Parathyroid adenoma (tissue), 2 donors: ENCODE data around the gene IGSF10.

Source experiments
- H2AFZ ChIP-seq: fragments of 300-600 bp; sonication (generic); one replicate; pipeline ENCODE4 v1.7.0; 2017; ENCODE audit warnings: antibody characterized with exemption, mild to moderate bottlenecking
- H3K27ac ChIP-seq: fragments of 300-600 bp; sonication (generic); one replicate; pipeline ENCODE4 v1.7.0; 2017
- H3K27me3 ChIP-seq: fragments of 300-600 bp; sonication (generic); one replicate; pipeline ENCODE4 v1.7.0; 2017; ENCODE audit warnings: low read length; ENCODE audit not compliant: control insufficient read depth, insufficient read depth
- H3K36me3 ChIP-seq: fragments of 300-600 bp; sonication (generic); one replicate; pipeline ENCODE4 v1.7.0; 2017; ENCODE audit warnings: low read length; ENCODE audit not compliant: control insufficient read depth, insufficient read depth
- H3K4me1 ChIP-seq: fragments of 300-600 bp; sonication (generic); one replicate; pipeline ENCODE4 v1.7.0; 2017; ENCODE audit warnings: control low read depth
- H3K4me2 ChIP-seq: fragments of 300-600 bp; sonication (generic); one replicate; pipeline ENCODE4 v1.7.0; 2017; ENCODE audit warnings: low read length
- H3K4me3 ChIP-seq: fragments of 300-600 bp; sonication (generic); one replicate; pipeline ENCODE4 v1.7.0; 2017; ENCODE audit warnings: low read depth, low read length
- H3K79me2 ChIP-seq: fragments of 300-600 bp; sonication (generic); one replicate; pipeline ENCODE4 v1.7.0; 2017; ENCODE audit warnings: control low read depth
- H3K9ac ChIP-seq: fragments of 300-600 bp; sonication (generic); one replicate; pipeline ENCODE4 v1.7.0; 2017; ENCODE audit warnings: mild to moderate bottlenecking
- H3K9me3 ChIP-seq: fragments of 300-600 bp; sonication (generic); one replicate; pipeline ENCODE4 v1.7.0; 2017; ENCODE audit warnings: low read length; ENCODE audit not compliant: control insufficient read depth
- TF ChIP-seq, protein P1 (sequence below): fragments of 300-600 bp; sonication (generic); IDR thresholded peaks from one replicate; pipeline ENCODE4 v1.7.0; 2017; ENCODE audit warnings: antibody characterized with exemption, mild to moderate bottlenecking
- donor health status: primary hyperparathyroidism.

IGSF10 gene

GRCh38 chr3:151428386-151428785, 32.5 kb downstream of the IGSF10 start:
- H3K79me2 ChIP-seq, result no peaks in the 10 kb centered on the region

DNA sequence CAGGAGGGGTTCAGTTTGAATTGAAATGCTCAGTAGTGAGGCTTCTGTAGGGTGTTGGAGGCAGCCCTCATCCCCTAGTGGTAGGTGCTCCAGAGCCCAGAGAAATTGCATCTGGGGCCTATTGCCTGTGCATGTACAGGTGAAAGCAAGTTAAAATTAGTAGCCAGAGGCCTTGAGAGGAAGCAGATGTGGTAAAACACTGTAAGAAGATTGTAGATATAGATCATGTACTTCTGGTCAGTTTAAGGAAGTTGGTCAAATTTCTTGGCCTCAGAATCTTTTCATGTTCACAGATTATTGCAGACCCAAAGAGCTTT, 34.6 kb downstream of the IGSF10 start:
- TF ChIP-seq, protein P1, sequence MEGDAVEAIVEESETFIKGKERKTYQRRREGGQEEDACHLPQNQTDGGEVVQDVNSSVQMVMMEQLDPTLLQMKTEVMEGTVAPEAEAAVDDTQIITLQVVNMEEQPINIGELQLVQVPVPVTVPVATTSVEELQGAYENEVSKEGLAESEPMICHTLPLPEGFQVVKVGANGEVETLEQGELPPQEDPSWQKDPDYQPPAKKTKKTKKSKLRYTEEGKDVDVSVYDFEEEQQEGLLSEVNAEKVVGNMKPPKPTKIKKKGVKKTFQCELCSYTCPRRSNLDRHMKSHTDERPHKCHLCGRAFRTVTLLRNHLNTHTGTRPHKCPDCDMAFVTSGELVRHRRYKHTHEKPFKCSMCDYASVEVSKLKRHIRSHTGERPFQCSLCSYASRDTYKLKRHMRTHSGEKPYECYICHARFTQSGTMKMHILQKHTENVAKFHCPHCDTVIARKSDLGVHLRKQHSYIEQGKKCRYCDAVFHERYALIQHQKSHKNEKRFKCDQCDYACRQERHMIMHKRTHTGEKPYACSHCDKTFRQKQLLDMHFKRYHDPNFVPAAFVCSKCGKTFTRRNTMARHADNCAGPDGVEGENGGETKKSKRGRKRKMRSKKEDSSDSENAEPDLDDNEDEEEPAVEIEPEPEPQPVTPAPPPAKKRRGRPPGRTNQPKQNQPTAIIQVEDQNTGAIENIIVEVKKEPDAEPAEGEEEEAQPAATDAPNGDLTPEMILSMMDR, result no peak
- H3K27me3 ChIP-seq, result no peaks in the 10 kb centered on the region
- no peak overlapping the region for H3K27ac ChIP-seq
- H3K79me2 ChIP-seq, result no peaks in the 10 kb centered on the region
- no peak overlapping the region for H2AFZ ChIP-seq
- H3K4me1 ChIP-seq, result no peaks in the 10 kb centered on the region
- no peaks in the 10 kb centered on the region for H3K36me3 ChIP-seq
- H3K4me2 ChIP-seq, result no peak overlapping the region
- no peaks in the 10 kb centered on the region for H3K9me3 ChIP-seq
- no peak overlapping the region for H3K4me3 ChIP-seq
- no peak overlapping the region for H3K9ac ChIP-seq

More at GRCh38 chr3:151428386-151428785, 32.5 kb downstream of the IGSF10 start:
- TF ChIP-seq, protein P1, result no peak
- Histone ChIP-seq H3K4me1 (no peaks in the 10 kb centered on the region), H3K4me3 (no peak overlapping the region), H3K27ac (no peak overlapping the region), H3K27me3 (no peaks in the 10 kb centered on the region), H3K36me3 (no peaks in the 10 kb centered on the region), H3K9me3 (no peaks in the 10 kb centered on the region), H2AFZ (no peak overlapping the region), H3K9ac (no peak overlapping the region), H3K4me2 (no peak overlapping the region)

DNA sequence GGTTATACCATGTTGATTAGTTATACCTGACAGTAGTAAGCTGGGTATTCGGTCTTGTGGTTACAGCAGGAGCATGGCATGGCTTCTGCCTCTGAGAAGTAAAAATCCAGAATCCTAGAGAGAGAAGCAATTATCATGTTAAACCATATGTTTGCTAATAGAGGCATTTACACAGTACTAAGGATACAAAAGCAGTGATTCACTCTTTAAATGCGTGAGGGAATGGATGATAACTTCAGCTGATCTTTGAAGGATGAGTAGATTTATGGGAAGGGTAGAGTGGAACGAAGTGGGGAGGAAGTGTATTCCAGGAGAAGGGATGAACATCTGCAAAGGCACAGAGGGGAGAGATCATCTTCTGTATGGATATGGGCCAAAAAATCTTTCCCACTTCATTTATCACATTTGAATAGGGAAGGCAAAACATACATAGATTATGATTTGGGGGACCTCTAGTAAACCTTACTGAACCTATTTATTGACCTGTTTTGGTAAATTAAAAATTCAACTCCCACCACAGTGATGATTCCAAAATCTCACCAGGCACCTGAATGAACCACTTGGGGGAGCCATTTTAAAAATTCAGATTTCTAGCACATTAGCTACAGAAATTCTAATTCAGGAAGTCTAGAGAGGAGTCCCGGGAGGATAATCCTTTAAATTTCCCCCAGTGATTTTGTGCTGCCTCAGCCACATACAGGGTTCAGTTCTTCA, 35.1 kb downstream of the IGSF10 start:
- no peaks in the 10 kb centered on the region for H3K36me3 ChIP-seq
- H3K4me2 ChIP-seq, result no peak overlapping the region
- H3K27ac ChIP-seq, result no peak overlapping the region
- H3K4me3 ChIP-seq, result no peak overlapping the region
- no peaks in the 10 kb centered on the region for H3K27me3 ChIP-seq
- H3K9me3 ChIP-seq, result no peaks in the 10 kb centered on the region
- no peak overlapping the region for H3K9ac ChIP-seq
- no peaks in the 10 kb centered on the region for H3K79me2 ChIP-seq
- no peak overlapping the region for H2AFZ ChIP-seq
- TF ChIP-seq, protein P1, result no peak
- H3K4me1 ChIP-seq, result no peaks in the 10 kb centered on the region

- Histone ChIP-seq H3K36me3 (no peaks in the 10 kb centered on the region), H3K27ac (no peak overlapping the region), H3K4me1 (no peaks in the 10 kb centered on the region), H3K9ac (no peak overlapping the region), H3K27me3 (no peaks in the 10 kb centered on the region), H2AFZ (no peak overlapping the region), H3K4me3 (no peak overlapping the region), H3K4me2 (no peak overlapping the region), H3K9me3 (no peaks in the 10 kb centered on the region), H3K79me2 (no peaks in the 10 kb centered on the region)
- TF ChIP-seq, protein P1, result no peak
These were observed 37.8 kb downstream of the IGSF10 start for GRCh38 chr3:151423091-151423490.

GRCh38 chr3:151421938-151422337, 38.9 kb downstream of the IGSF10 start:
- H3K27me3 ChIP-seq, result no peaks in the 10 kb centered on the region
- H3K4me3 ChIP-seq, result no peak overlapping the region
- no peak overlapping the region for H3K4me2 ChIP-seq
- H3K4me1 ChIP-seq, result no peaks in the 10 kb centered on the region
- no peaks in the 10 kb centered on the region for H3K79me2 ChIP-seq
- H3K9ac ChIP-seq, result no peak overlapping the region
- no peaks in the 10 kb centered on the region for H3K9me3 ChIP-seq
- H3K27ac ChIP-seq, result no peak overlapping the region
- TF ChIP-seq, protein P1, result no peak
- no peaks in the 10 kb centered on the region for H3K36me3 ChIP-seq
- no peak overlapping the region for H2AFZ ChIP-seq
